Neuronal stem cell (in vitro differentiated cells): ENCODE data around the gene TCTA.
"Not testable (repeated sequence)": the region's sequence is repeated elsewhere in the genome, so short reads cannot be mapped to it uniquely, and the experiment has no call there.

Experiments used
- DNase-seq: peaks from one replicate; pipeline ENCODE4 v3.0.0-alpha.2; 2013; ENCODE audit warnings: low spot score
- H2AFZ ChIP-seq: one replicate; pipeline ENCODE4 v1.6.1; 2013; ENCODE audit warnings: mild to moderate bottlenecking, low read length, inconsistent platforms
- H2AK5ac ChIP-seq: 2 replicates; pipeline ENCODE4 v1.6.1; 2013; ENCODE audit warnings: low read depth, mild to moderate bottlenecking, inconsistent platforms, low read length, moderate library complexity, mixed read lengths
- H2BK120ac ChIP-seq: 2 replicates; pipeline ENCODE4 v1.6.1; 2013; ENCODE audit warnings: low read depth, mild to moderate bottlenecking, inconsistent platforms, low read length, moderate library complexity, mixed read lengths
- H2BK12ac ChIP-seq: one replicate; pipeline ENCODE4 v1.6.1; 2013; ENCODE audit warnings: low read length, inconsistent platforms
- H2BK15ac ChIP-seq: 2 replicates; pipeline ENCODE4 v1.6.1; 2013; ENCODE audit warnings: mild to moderate bottlenecking, low read length, inconsistent platforms, mixed read lengths
- H2BK5ac ChIP-seq: one replicate; pipeline ENCODE4 v1.6.1; 2013; ENCODE audit warnings: inconsistent platforms, mild to moderate bottlenecking, low read length, moderate library complexity
- H3K14ac ChIP-seq: one replicate; pipeline ENCODE4 v1.6.1; 2013; ENCODE audit warnings: low read length, inconsistent platforms
- H3K18ac ChIP-seq: 2 replicates; pipeline ENCODE4 v1.6.1; 2013; ENCODE audit warnings: low read length, inconsistent platforms
- H3K23ac ChIP-seq: 2 replicates; pipeline ENCODE4 v1.6.1; 2013; ENCODE audit warnings: low read depth, mild to moderate bottlenecking, mixed read lengths, low read length, inconsistent platforms; ENCODE audit not compliant: poor library complexity
- H3K27ac ChIP-seq: replicated peaks from 3 replicates; pipeline ENCODE4 v1.5.1; 2013; ENCODE audit warnings: low read length, inconsistent platforms
- H3K27me3 ChIP-seq, 3 experiments: 2 replicates each; pipeline ENCODE4 v1.6.1; 2013; ENCODE audit warnings: low read length in 3 of 3, mild to moderate bottlenecking in 2 of 3, inconsistent platforms in 1 of 3, low read depth in 1 of 3, mixed read lengths in 1 of 3, moderate library complexity in 1 of 3; ENCODE audit not compliant: control insufficient read depth in 3 of 3, insufficient read depth in 3 of 3
- H3K36me3 ChIP-seq, 2 donors: replicated peaks in 1 of 2; 2 replicates each; pipeline ENCODE4 v1.6.1; 2013; ENCODE audit warnings: low read length in 2 of 2; ENCODE audit not compliant: control insufficient read depth in 2 of 2, insufficient read depth in 2 of 2
- H3K4ac ChIP-seq: 2 replicates; pipeline ENCODE4 v1.6.1; 2013; ENCODE audit warnings: inconsistent platforms, mild to moderate bottlenecking, low read length, moderate library complexity
- H3K4me1 ChIP-seq, 2 donors: 1 replicate in 1 of 2; 2 replicates in 1 of 2; pipeline ENCODE4 v1.6.1; 2013; ENCODE audit warnings: low read length in 2 of 2, low read depth in 1 of 2; ENCODE audit not compliant: control insufficient read depth in 2 of 2, insufficient read depth in 1 of 2
- H3K4me2 ChIP-seq: one replicate; pipeline ENCODE4 v1.6.1; 2013; ENCODE audit warnings: mild to moderate bottlenecking, low read length, inconsistent platforms; ENCODE audit not compliant: insufficient read depth, poor library complexity, severe bottlenecking
- H3K4me3 ChIP-seq, 2 donors: 2 replicates each; pipeline ENCODE4 v1.5.1; 2013; ENCODE audit warnings: low read length in 2 of 2, mild to moderate bottlenecking in 2 of 2, inconsistent platforms in 1 of 2, moderate library complexity in 1 of 2
- H3K79me1 ChIP-seq: one replicate; pipeline ENCODE4 v1.6.1; 2013; ENCODE audit warnings: low read depth, mild to moderate bottlenecking, inconsistent platforms, low read length, moderate library complexity
- H3K9ac ChIP-seq: one replicate; pipeline ENCODE4 v1.6.1; 2013; ENCODE audit warnings: mild to moderate bottlenecking, low read depth, low read length, inconsistent platforms; ENCODE audit not compliant: poor library complexity
- H3K9me3 ChIP-seq, 2 donors: replicated peaks in 1 of 2; 2 replicates each; pipeline versions ENCODE3 to v1.6.1; 2013; ENCODE audit warnings: low read length in 2 of 2, mild to moderate bottlenecking in 2 of 2, inconsistent platforms in 1 of 2, low read depth in 1 of 2, mixed read lengths in 1 of 2, moderate library complexity in 1 of 2; ENCODE audit not compliant: control insufficient read depth in 2 of 2, insufficient read depth in 1 of 2
- H4K8ac ChIP-seq: one replicate; pipeline ENCODE4 v1.6.1; 2013; ENCODE audit warnings: low read depth, mild to moderate bottlenecking, inconsistent platforms, low read length, moderate library complexity
- H4K91ac ChIP-seq: one replicate; pipeline ENCODE4 v1.6.1; 2013; ENCODE audit warnings: low read length, low read depth, mild to moderate bottlenecking, inconsistent platforms; ENCODE audit not compliant: poor library complexity
- WGBS, 2 donors: extraction: QIAGEN DNeasy Blood & Tissue Kit; methylation state at CpG; one replicate each; pipeline ENCODE4 v1.1.7; 2013; ENCODE audit warnings: missing lambda C conversion rate in 2 of 2, mixed read lengths in 1 of 2; ENCODE audit not compliant: insufficient read length in 2 of 2, insufficient replicate concordance in 1 of 2; ENCODE audit errors: extremely low coverage in 2 of 2; 5-methylcytosine and 5-hydroxymethylcytosine counted together

TCTA gene

GRCh38 chr3:49391310-49391709 lies 20.9 kb upstream of the TCTA start:
- not testable (repeated sequence) for H3K9ac ChIP-seq, H3K4me1 ChIP-seq, DNase-seq, H2AFZ ChIP-seq, H2AK5ac ChIP-seq, H3K18ac ChIP-seq, H3K79me1 ChIP-seq, H2BK15ac ChIP-seq, H3K4ac ChIP-seq, H4K91ac ChIP-seq, H3K27ac ChIP-seq, H2BK5ac ChIP-seq, H3K14ac ChIP-seq, H4K8ac ChIP-seq, H3K27me3 ChIP-seq, H3K23ac ChIP-seq, H2BK120ac ChIP-seq, H2BK12ac ChIP-seq, H3K4me2 ChIP-seq, H3K4me3 ChIP-seq
- WGBS, 2 donors: no CpG with 5 or more reads among the region's 10 CpGs
- peaks cover 0 to 12% of the 10 kb centered on the region in 2 donors for H3K9me3 ChIP-seq
- H3K36me3 ChIP-seq: peaks cover 2 to 57% of the 10 kb centered on the region in 2 donors

GRCh38 chr3:49397470-49397869 lies 14.8 kb upstream of the TCTA start:
- no CpG with 5 or more reads among the region's 4 CpGs for WGBS, 2 donors
- no peak overlapping the region for H2BK15ac ChIP-seq
- no peak overlapping the region for H3K9ac ChIP-seq
- H3K4me3 ChIP-seq: no peak overlapping the region
- no peak overlapping the region for H2BK12ac ChIP-seq
- H3K18ac ChIP-seq: no peak overlapping the region
- H3K27ac ChIP-seq: no peak overlapping the region
- no peaks in the 10 kb centered on the region for H3K27me3 ChIP-seq
- no peak overlapping the region for H3K4ac ChIP-seq
- H2AFZ ChIP-seq: no peak overlapping the region
- no peak overlapping the region for H3K4me2 ChIP-seq
- no peak overlapping the region for H2BK120ac ChIP-seq
- H3K23ac ChIP-seq: no peak overlapping the region
- H3K9me3 ChIP-seq: peaks cover 0 to 3% of the 10 kb centered on the region in 2 donors
- no peaks in the 10 kb centered on the region for H3K4me1 ChIP-seq
- peaks cover 3 to 66% of the 10 kb centered on the region in 2 donors for H3K36me3 ChIP-seq
- no peak overlapping the region for H2AK5ac ChIP-seq
- peaks cover 1% of the 10 kb centered on the region for H3K79me1 ChIP-seq
- DNase-seq: no peak
- H3K14ac ChIP-seq: no peak overlapping the region
- no peak overlapping the region for H4K91ac ChIP-seq
- no peak overlapping the region for H2BK5ac ChIP-seq
- no peak overlapping the region for H4K8ac ChIP-seq

GRCh38 chr3:49399461-49399860 lies 12.8 kb upstream of the TCTA start:
- Histone ChIP-seq H4K91ac (no peak overlapping the region), H3K36me3 (peaks cover 4 to 69% of the 10 kb centered on the region in 2 donors), H3K14ac (no peak overlapping the region), H2AFZ (no peak overlapping the region), H3K4ac (no peak overlapping the region), H3K9ac (no peak overlapping the region), H3K27ac (no peak overlapping the region), H2BK12ac (no peak overlapping the region), H3K9me3 (peaks cover 0 to 8% of the 10 kb centered on the region in 2 donors), H2AK5ac (no peak overlapping the region), H4K8ac (no peak overlapping the region), H3K4me1 (no peaks in the 10 kb centered on the region), H3K27me3 (no peaks in the 10 kb centered on the region), H2BK120ac (no peak overlapping the region), H2BK5ac (no peak overlapping the region), H3K23ac (no peak overlapping the region), H3K4me3 (no peak overlapping the region), H3K4me2 (no peak overlapping the region), H2BK15ac (no peak overlapping the region), H3K18ac (no peak overlapping the region), H3K79me1 (peaks cover 7% of the 10 kb centered on the region)
- DNase-seq: no peak
- WGBS, 2 donors: no CpG with 5 or more reads among the region's 3 CpGs

- no peak overlapping the region for H3K14ac ChIP-seq
- H4K91ac ChIP-seq: no peak overlapping the region
- no peak overlapping the region for H3K4me3 ChIP-seq
- H2AFZ ChIP-seq: no peak overlapping the region
- no peak overlapping the region for H2BK12ac ChIP-seq
- peaks cover 4 to 56% of the 10 kb centered on the region in 2 donors for H3K36me3 ChIP-seq
- H3K18ac ChIP-seq: no peak overlapping the region
- no peak overlapping the region for H3K27ac ChIP-seq
- no peak overlapping the region for H2BK120ac ChIP-seq
- no peaks in the 10 kb centered on the region for H3K27me3 ChIP-seq
- no peak overlapping the region for H3K23ac ChIP-seq
- no peak overlapping the region for H2BK15ac ChIP-seq
- H4K8ac ChIP-seq: no peak overlapping the region
- H3K9ac ChIP-seq: no peak overlapping the region
- H3K9me3 ChIP-seq: peaks cover 0 to 4% of the 10 kb centered on the region in 2 donors
- DNase-seq: no peak
- H3K4me1 ChIP-seq: no peaks in the 10 kb centered on the region
- no peak overlapping the region for H3K4me2 ChIP-seq
- WGBS, 2 donors: no CpG with 5 or more reads among the region's 2 CpGs
- no peak overlapping the region for H3K4ac ChIP-seq
- H2BK5ac ChIP-seq: no peak overlapping the region
- peaks cover 7% of the 10 kb centered on the region for H3K79me1 ChIP-seq
- H2AK5ac ChIP-seq: no peak overlapping the region
Measured at GRCh38 chr3:49401766-49402165, 10.5 kb upstream of the TCTA start.
